ENCODE data around the gene TIGD7.

DNA sequence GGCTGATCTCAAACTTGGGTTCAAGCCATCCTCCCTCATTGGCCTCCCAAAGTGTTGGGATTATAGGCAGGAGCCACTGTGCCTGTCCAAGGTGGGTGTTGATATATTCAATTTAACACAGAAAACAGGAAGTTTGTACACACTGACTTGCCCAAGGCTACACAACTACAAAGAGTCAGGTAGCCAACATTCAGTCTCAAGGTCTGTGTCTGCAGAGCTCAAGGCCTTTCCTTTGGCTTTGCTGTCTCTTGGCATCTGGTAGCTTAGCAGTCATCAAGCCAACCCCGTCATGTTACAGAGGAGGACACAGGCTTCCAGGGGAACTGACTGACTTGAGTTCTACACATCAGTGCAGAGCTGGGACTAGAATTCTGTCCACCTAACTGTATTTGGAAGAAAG lies 36.9 kb downstream of the TIGD7 start:
- no peak for TF ChIP-seq POLR2A (IDR thresholded peaks at IDR 0.05)
- TF ChIP-seq, protein P1, sequence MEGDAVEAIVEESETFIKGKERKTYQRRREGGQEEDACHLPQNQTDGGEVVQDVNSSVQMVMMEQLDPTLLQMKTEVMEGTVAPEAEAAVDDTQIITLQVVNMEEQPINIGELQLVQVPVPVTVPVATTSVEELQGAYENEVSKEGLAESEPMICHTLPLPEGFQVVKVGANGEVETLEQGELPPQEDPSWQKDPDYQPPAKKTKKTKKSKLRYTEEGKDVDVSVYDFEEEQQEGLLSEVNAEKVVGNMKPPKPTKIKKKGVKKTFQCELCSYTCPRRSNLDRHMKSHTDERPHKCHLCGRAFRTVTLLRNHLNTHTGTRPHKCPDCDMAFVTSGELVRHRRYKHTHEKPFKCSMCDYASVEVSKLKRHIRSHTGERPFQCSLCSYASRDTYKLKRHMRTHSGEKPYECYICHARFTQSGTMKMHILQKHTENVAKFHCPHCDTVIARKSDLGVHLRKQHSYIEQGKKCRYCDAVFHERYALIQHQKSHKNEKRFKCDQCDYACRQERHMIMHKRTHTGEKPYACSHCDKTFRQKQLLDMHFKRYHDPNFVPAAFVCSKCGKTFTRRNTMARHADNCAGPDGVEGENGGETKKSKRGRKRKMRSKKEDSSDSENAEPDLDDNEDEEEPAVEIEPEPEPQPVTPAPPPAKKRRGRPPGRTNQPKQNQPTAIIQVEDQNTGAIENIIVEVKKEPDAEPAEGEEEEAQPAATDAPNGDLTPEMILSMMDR (IDR thresholded peaks at IDR 0.05), result no peak
